ENCODE measurements around the gene GPR42. TPM values are rescaled to one million over a fixed set of nuclear protein-coding genes. Genes with fewer than 3 reads are reported as not detected.
A peak's percentile ranks its signal among the peaks of the same experiment; 100 is the strongest.
"Not testable (repeated sequence)": the region's sequence is repeated elsewhere in the genome, so short reads cannot be mapped to it uniquely, and the experiment has no call there.

Gene GPR42
- total RNA-seq, 1 experiment from 2014 or later, result not detected

GRCh38 chr19:35351411-35352176, 19.3 kb upstream of the GPR42 start:
- Histone ChIP-seq H3K36me3 (no peaks in the 10 kb centered on the region), H3K4me3 (no peak overlapping the region), H3K9me3 (replicated peaks) (no peaks in the 10 kb centered on the region), H3K27ac (no peak overlapping the region), H3K27me3 (replicated peaks) (peaks cover 11% of the 10 kb centered on the region), H3K4me1 (replicated peaks) (no peaks in the 10 kb centered on the region)
- no peak for DNase-seq (ENCODE audit: low read depth in 1 of 2, low spot score in 2 of 2)

GRCh38 chr19:35352177-35352447, 18.8 kb upstream of the GPR42 start:
- H3K4me1 ChIP-seq (replicated peaks), result no peaks in the 10 kb centered on the region
- H3K27ac ChIP-seq, result no peak overlapping the region

GRCh38 chr19:35352448-35353304, 18.2 kb upstream of the GPR42 start:
- no peaks in the 10 kb centered on the region for H3K36me3 ChIP-seq
- H3K4me1 ChIP-seq (replicated peaks), result no peaks in the 10 kb centered on the region
- peak in 1 of 2 experiments; percentile 44 for DNase-seq (ENCODE audit: low read depth in 1 of 2, low spot score in 2 of 2)

More at GRCh38 chr19:35352177-35352447, 18.8 kb upstream of the GPR42 start:
- peaks cover 11% of the 10 kb centered on the region for H3K27me3 ChIP-seq (replicated peaks)
- DNase-seq (ENCODE audit: low read depth in 1 of 2, low spot score in 2 of 2), result no peak
- H3K4me3 ChIP-seq, result no peak overlapping the region
- H3K36me3 ChIP-seq, result no peaks in the 10 kb centered on the region
- no peaks in the 10 kb centered on the region for H3K9me3 ChIP-seq (replicated peaks)

GRCh38 chr19:35353635-35354034, 17.2 kb upstream of the GPR42 start:
- Histone ChIP-seq H3K36me3 (no peaks in the 10 kb centered on the region), H3K4me3 (no peak overlapping the region), H3K27ac (no peak overlapping the region), H3K4me1 (replicated peaks) (no peaks in the 10 kb centered on the region), H3K27me3 (replicated peaks) (peaks cover 22% of the 10 kb centered on the region), H3K9me3 (replicated peaks) (no peaks in the 10 kb centered on the region)
- no peak for DNase-seq (ENCODE audit: low read depth in 1 of 2, low spot score in 2 of 2)

More at GRCh38 chr19:35352448-35353304, 18.2 kb upstream of the GPR42 start:
- Histone ChIP-seq H3K27me3 (replicated peaks) (peaks cover 17% of the 10 kb centered on the region), H3K27ac (no peak overlapping the region), H3K9me3 (replicated peaks) (no peaks in the 10 kb centered on the region), H3K4me3 (no peak overlapping the region)

GRCh38 chr19:35354898-35355297, 16.0 kb upstream of the GPR42 start:
- H3K9me3 ChIP-seq (replicated peaks), result no peaks in the 10 kb centered on the region
- no peak overlapping the region for H3K27ac ChIP-seq
- DNase-seq (ENCODE audit: low read depth in 1 of 2, low spot score in 2 of 2), result no peak
- no peaks in the 10 kb centered on the region for H3K36me3 ChIP-seq
- H3K27me3 ChIP-seq (replicated peaks), result peaks cover 21% of the 10 kb centered on the region
- H3K4me1 ChIP-seq (replicated peaks), result no peaks in the 10 kb centered on the region
- no peak overlapping the region for H3K4me3 ChIP-seq

- no peak overlapping the region for H3K27ac ChIP-seq
- no peaks in the 10 kb centered on the region for H3K4me1 ChIP-seq (replicated peaks)
- no peak for DNase-seq (ENCODE audit: low read depth in 1 of 2, low spot score in 2 of 2)
- peaks cover 19% of the 10 kb centered on the region; the same call in 1 of the 2 replicates for H3K27me3 ChIP-seq (replicated peaks)
- H3K36me3 ChIP-seq, result no peaks in the 10 kb centered on the region
- no peaks in the 10 kb centered on the region for H3K9me3 ChIP-seq (replicated peaks)
- no peak overlapping the region for H3K4me3 ChIP-seq
Observed at GRCh38 chr19:35355791-35356460, 14.9 kb upstream of the GPR42 start.

GRCh38 chr19:35357867-35358573, 12.8 kb upstream of the GPR42 start, which contains the start of gene FFAR3:
FFAR3 (plus strand) TSS chr19:35358460; CDS start chr19:35358891, 431 bp downstream.
- peaks cover 27% of the 10 kb centered on the region for H3K27me3 ChIP-seq (replicated peaks)
- H3K4me1 ChIP-seq (replicated peaks), result no peaks in the 10 kb centered on the region
- H3K36me3 ChIP-seq, result no peaks in the 10 kb centered on the region
- H3K9me3 ChIP-seq (replicated peaks), result no peaks in the 10 kb centered on the region
- DNase-seq (ENCODE audit: low read depth in 1 of 2, low spot score in 2 of 2), result no peak
- H3K27ac ChIP-seq, result no peak within 1 kb of the TSS
- no peak within 1 kb of the TSS for H3K4me3 ChIP-seq

GRCh38 chr19:35358834-35359233, 12.0 kb upstream of the GPR42 start:
- H3K4me3 ChIP-seq; H3K4me1 ChIP-seq (replicated peaks); H3K36me3 ChIP-seq; DNase-seq (ENCODE audit: low read depth in 1 of 2, low spot score in 2 of 2); H3K27ac ChIP-seq; H3K9me3 ChIP-seq (replicated peaks): not testable (repeated sequence)
- peaks cover 22% of the 10 kb centered on the region for H3K27me3 ChIP-seq (replicated peaks)

- H3K4me1 ChIP-seq (replicated peaks); DNase-seq (ENCODE audit: low read depth in 1 of 2, low spot score in 2 of 2); H3K9me3 ChIP-seq (replicated peaks); H3K4me3 ChIP-seq; H3K27ac ChIP-seq; H3K36me3 ChIP-seq: not testable (repeated sequence)
- H3K27me3 ChIP-seq (replicated peaks), result peaks cover 21% of the 10 kb centered on the region
Observed at GRCh38 chr19:35359395-35359794, 11.5 kb upstream of the GPR42 start.

- not testable (repeated sequence) for H3K4me3 ChIP-seq; H3K4me1 ChIP-seq (replicated peaks); DNase-seq (ENCODE audit: low read depth in 1 of 2, low spot score in 2 of 2); H3K27ac ChIP-seq; H3K9me3 ChIP-seq (replicated peaks); H3K36me3 ChIP-seq
- peaks cover 21% of the 10 kb centered on the region for H3K27me3 ChIP-seq (replicated peaks)
Observed at GRCh38 chr19:35360081-35360480, 10.8 kb upstream of the GPR42 start.

GRCh38 chr19:35360880-35361420, 9.9 kb upstream of the GPR42 start:
- Histone ChIP-seq H3K4me3 (no peak overlapping the region), H3K4me1 (replicated peaks) (no peaks in the 10 kb centered on the region), H3K27ac (no peak overlapping the region)

GRCh38 chr19:35362261-35363000, 8.4 kb upstream of the GPR42 start:
- no peaks in the 10 kb centered on the region for H3K4me1 ChIP-seq (replicated peaks)
- no peaks in the 10 kb centered on the region for H3K36me3 ChIP-seq
- no peak for DNase-seq (ENCODE audit: low read depth in 1 of 2, low spot score in 2 of 2)
- no peak overlapping the region for H3K27ac ChIP-seq
- no peak overlapping the region for H3K4me3 ChIP-seq
- H3K9me3 ChIP-seq (replicated peaks), result no peaks in the 10 kb centered on the region
- peaks cover 18% of the 10 kb centered on the region for H3K27me3 ChIP-seq (replicated peaks)

More at GRCh38 chr19:35360880-35361420, 9.9 kb upstream of the GPR42 start:
- Histone ChIP-seq H3K27me3 (replicated peaks) (peaks cover 21% of the 10 kb centered on the region), H3K9me3 (replicated peaks) (no peaks in the 10 kb centered on the region), H3K36me3 (no peaks in the 10 kb centered on the region)
- DNase-seq (ENCODE audit: low read depth in 1 of 2, low spot score in 2 of 2), result no peak

Data from SJSA1 (cell line).